Measurements from ENCODE around the gene ATF3.

DNA sequence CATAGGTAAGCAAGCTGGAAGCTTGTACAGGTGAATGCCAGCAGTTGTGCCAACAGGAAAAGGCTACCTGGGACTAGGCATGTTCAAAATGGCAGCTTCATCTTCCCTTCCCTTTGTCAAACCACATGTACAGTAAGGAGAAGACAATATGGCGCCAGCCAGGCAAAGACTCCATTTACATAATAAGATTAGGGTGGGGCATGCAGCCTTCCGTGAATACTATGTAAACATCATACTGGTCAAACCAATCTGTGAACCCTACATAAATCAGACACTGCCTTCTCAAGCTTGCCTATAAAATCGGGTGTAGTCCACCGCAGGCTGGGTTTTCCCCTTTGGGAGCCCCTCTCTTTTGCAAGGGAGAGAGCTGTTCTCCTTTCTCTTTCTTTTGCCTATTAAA lies 24.6 kb downstream of the ATF3 start:
- TF ChIP-seq ZEB2 (tag by site-specific recombination; IDR thresholded peaks at IDR 0.05) (no peak), ZNF274 (IDR thresholded peaks at IDR 0.05; ENCODE audit: low read length) (no peak), ZNF274 (tag by site-specific recombination; IDR thresholded peaks at IDR 0.05; ENCODE audit: borderline replicate concordance) (no peak), REPIN1 (tag by site-specific recombination; IDR thresholded peaks at IDR 0.05; ENCODE audit: low read depth) (no peak), ZNF561 (tag by site-specific recombination; IDR thresholded peaks at IDR 0.05; ENCODE audit: borderline replicate concordance) (no peak), SETDB1 (IDR thresholded peaks at IDR 0.05; ENCODE audit: insufficient read length, low read length) (no peak), ZNF155 (tag by site-specific recombination; IDR thresholded peaks at IDR 0.05) (no peak), ZNF660 (tag by site-specific recombination; IDR thresholded peaks at IDR 0.05) (no peak), ZNF239 (tag by site-specific recombination; IDR thresholded peaks at IDR 0.05) (no peak)
- TF ChIP-seq, protein P1, sequence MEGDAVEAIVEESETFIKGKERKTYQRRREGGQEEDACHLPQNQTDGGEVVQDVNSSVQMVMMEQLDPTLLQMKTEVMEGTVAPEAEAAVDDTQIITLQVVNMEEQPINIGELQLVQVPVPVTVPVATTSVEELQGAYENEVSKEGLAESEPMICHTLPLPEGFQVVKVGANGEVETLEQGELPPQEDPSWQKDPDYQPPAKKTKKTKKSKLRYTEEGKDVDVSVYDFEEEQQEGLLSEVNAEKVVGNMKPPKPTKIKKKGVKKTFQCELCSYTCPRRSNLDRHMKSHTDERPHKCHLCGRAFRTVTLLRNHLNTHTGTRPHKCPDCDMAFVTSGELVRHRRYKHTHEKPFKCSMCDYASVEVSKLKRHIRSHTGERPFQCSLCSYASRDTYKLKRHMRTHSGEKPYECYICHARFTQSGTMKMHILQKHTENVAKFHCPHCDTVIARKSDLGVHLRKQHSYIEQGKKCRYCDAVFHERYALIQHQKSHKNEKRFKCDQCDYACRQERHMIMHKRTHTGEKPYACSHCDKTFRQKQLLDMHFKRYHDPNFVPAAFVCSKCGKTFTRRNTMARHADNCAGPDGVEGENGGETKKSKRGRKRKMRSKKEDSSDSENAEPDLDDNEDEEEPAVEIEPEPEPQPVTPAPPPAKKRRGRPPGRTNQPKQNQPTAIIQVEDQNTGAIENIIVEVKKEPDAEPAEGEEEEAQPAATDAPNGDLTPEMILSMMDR (tag by site-specific recombination; IDR thresholded peaks at IDR 0.05) = no peak

Measured in HEK293 (cell line).